ENCODE data around the gene MYBPC1. TPM values are rescaled to one million over a fixed set of nuclear protein-coding genes. Genes with fewer than 3 reads are reported as not detected.
A peak's percentile ranks its signal among the peaks of the same experiment; 100 is the strongest.

MYBPC1 gene
- total and polyA plus RNA-seq, 2 experiments from 2014 or later, result 0.18 TPM; not detected in 1

- no peak for TF ChIP-seq REST (IDR thresholded peaks at IDR 0.05; ENCODE audit: unreplicated experiment)
- TF ChIP-seq NANOG (IDR thresholded peaks at IDR 0.05; ENCODE audit: borderline replicate concordance), result no peak
- no peak for TF ChIP-seq CTCF (conservative IDR thresholded peaks at IDR 0.05; ENCODE audit: low read depth in 2 of 2)
- no peak for TF ChIP-seq ZNF114 (CRISPR knock-in tag; IDR thresholded peaks at IDR 0.05)
- no peak for TF ChIP-seq JUNB (IDR thresholded peaks at IDR 0.05; ENCODE audit: unreplicated experiment)
- no peak for TF ChIP-seq ETS1 (IDR thresholded peaks at IDR 0.05)
- TF ChIP-seq EZH2phosphoT487 (IDR thresholded peaks at IDR 0.05; ENCODE audit: unreplicated experiment), result no peak
- no peak for TF ChIP-seq POLR2AphosphoS5 (IDR thresholded peaks at IDR 0.05; ENCODE audit: low read depth)
- no peak for TF ChIP-seq ZNF331 (CRISPR knock-in tag; IDR thresholded peaks at IDR 0.05; ENCODE audit: low read depth)
- TF ChIP-seq EZH2 (IDR thresholded peaks at IDR 0.05; ENCODE audit: low read depth, unreplicated experiment), result no peak
- TF ChIP-seq STAT1 (IDR thresholded peaks at IDR 0.05; ENCODE audit: unreplicated experiment), result no peak
- Histone ChIP-seq H3K79me2 (replicated peaks; ENCODE audit: insufficient read depth) (no peaks in the 10 kb centered on the region), H3K4me2 (no peak overlapping the region), H2AFZ (no peak overlapping the region), H3K9me2 (ENCODE audit: insufficient read depth) (0 out of 2 replicates have a peak, but pooled peaks cover 3% of the 10 kb centered on the region), H3K36me3 (ENCODE audit: insufficient read depth) (no peaks in the 10 kb centered on the region), H3K4me3 (no peak overlapping the region), H3K27ac (ENCODE audit: low read depth) (no peak overlapping the region), H3K27me3 (ENCODE audit: insufficient read depth) (no peaks in the 10 kb centered on the region), H3K4me1 (ENCODE audit: insufficient read depth) (peaks cover 12% of the 10 kb centered on the region; the same call in 1 of the 2 replicates), H4K20me1 (replicated peaks; ENCODE audit: insufficient read depth) (no peaks in the 10 kb centered on the region), H3F3A (replicated peaks; ENCODE audit: low read depth) (no peaks in the 10 kb centered on the region)
- Mint-ChIP-seq H3K27me3 (ENCODE audit: insufficient read depth, low read depth, poor library complexity) (no peaks in the 10 kb centered on the region), H3K36me3 (ENCODE audit: low read depth) (no peaks in the 10 kb centered on the region), H3K4me3 (no peak overlapping the region), H3K9me3 (no peaks in the 10 kb centered on the region; the same call in 2 of the 3 replicates), H3K27ac (peak overlapping the region; percentile 28; the same call in 1 of the 2 replicates), H3K4me1 (peaks cover 28% of the 10 kb centered on the region)
- DNase-seq (ENCODE audit: low spot score), result no peak
- no peak for ATAC-seq
Observed at GRCh38 chr12:101599311-101599710, 4.5 kb downstream of the MYBPC1 start.

Data from GM23338 (cell line).